Endothelial cell of umbilical vein (primary cell): ENCODE results near the gene MPC2. TPM values are rescaled to one million over a fixed set of nuclear protein-coding genes. Genes with fewer than 3 reads are reported as not detected.

Source experiments
- BruUV-seq: library from RNA; stranded (reverse); fragments of 400-500 nt; replicated peaks from 2 replicates; lab custom pipeline; 2021; lab: Mats Ljungman, UMichigan
- CTCF ChIA-PET: fragments of 300-600, 350-600 bp; sonication (Branson Sonifier 250); formaldehyde crosslinking; loops from one replicate; lab custom pipeline; 2021; ENCODE audit warnings: antibody characterized with exemption, inconsistent platforms; lab: Charles Lee
- POLR2A ChIA-PET: fragments of 300-600, 350-600 bp; sonication (Branson Sonifier 250); formaldehyde crosslinking; loops from one replicate; lab custom pipeline; 2021; ENCODE audit warnings: antibody characterized with exemption, inconsistent platforms; lab: Charles Lee
- DNase-seq: peaks from one replicate; pipeline ENCODE4 v3.0.0-alpha.2; 2011; ENCODE audit warnings: low read depth, low spot score
- FAIRE-seq: peaks from 2 replicates; lab custom pipeline; 2011; peaks lifted over from hg19 to GRCh38; lab: Jason Lieb, UNC
- H2AFZ ChIP-seq: 2 replicates; pipeline ENCODE4 v1.6.0; 2012; ENCODE audit warnings: low read depth, low read length, control low read depth, inconsistent platforms
- H3K27ac ChIP-seq: 2 replicates; pipeline ENCODE4 v1.5.1; 2011; ENCODE audit warnings: low read depth, mild to moderate bottlenecking, control low read depth, low read length, moderate library complexity; ENCODE audit not compliant: insufficient read depth
- H3K27me3 ChIP-seq, 2 experiments: 2 replicates each; pipeline versions ENCODE4 v1.6.0 to v1.6.1; 2011; ENCODE audit warnings: low read length in 2 of 2, mixed read lengths in 1 of 2; ENCODE audit not compliant: control insufficient read depth in 2 of 2, insufficient read depth in 2 of 2
- H3K36me3 ChIP-seq, 2 experiments: 2 replicates in 1 of 2; 3 replicates in 1 of 2; pipeline ENCODE4 v1.5.1; 2011; ENCODE audit warnings: low read length in 2 of 2, mild to moderate bottlenecking in 1 of 2, moderate library complexity in 1 of 2; ENCODE audit not compliant: control insufficient read depth in 2 of 2, insufficient read depth in 2 of 2; ENCODE audit errors: extremely low read depth in 1 of 2
- H3K4me1 ChIP-seq: 3 replicates; pipeline ENCODE4 v1.5.1; 2011; ENCODE audit warnings: mild to moderate bottlenecking, low read length; ENCODE audit not compliant: control insufficient read depth, insufficient read depth; ENCODE audit errors: extremely low read depth
- H3K4me2 ChIP-seq: 2 replicates; pipeline ENCODE4 v1.6.1; 2011; ENCODE audit warnings: low read length, control low read depth, mixed read lengths; ENCODE audit not compliant: insufficient read depth
- H3K4me3 ChIP-seq, 3 experiments: fragments of 200-600 bp in 1 of 3; sonication (generic), shearing (Covaris generic) in 1 of 3; replicated peaks in 1 of 3; 2 replicates each; pipeline ENCODE4 v1.5.1; 2011 to 2016; ENCODE audit warnings: control low read depth in 3 of 3, low read length in 3 of 3, mild to moderate bottlenecking in 2 of 3, inconsistent platforms in 1 of 3, low read depth in 1 of 3, moderate library complexity in 1 of 3; ENCODE audit not compliant: insufficient read depth in 1 of 3
- H3K79me2 ChIP-seq: 2 replicates; pipeline ENCODE4 v1.6.0; 2012; ENCODE audit warnings: low read length, inconsistent platforms; ENCODE audit not compliant: control insufficient read depth, insufficient read depth
- H3K9ac ChIP-seq: replicated peaks from 2 replicates; pipeline ENCODE3; 2011; ENCODE audit warnings: low read length, control low read depth; ENCODE audit not compliant: insufficient read depth; ENCODE audit errors: extremely low read depth
- H3K9me1 ChIP-seq: replicated peaks from 3 replicates; pipeline ENCODE4 v1.6.0; 2011; ENCODE audit warnings: mild to moderate bottlenecking, low read length; ENCODE audit not compliant: control insufficient read depth, insufficient read depth; ENCODE audit errors: extremely low read depth
- H3K9me3 ChIP-seq: replicated peaks from 2 replicates; pipeline ENCODE4 v1.5.1; 2012; ENCODE audit warnings: low read length, inconsistent platforms; ENCODE audit not compliant: control insufficient read depth, insufficient read depth
- H4K20me1 ChIP-seq: replicated peaks from 2 replicates; pipeline ENCODE3; 2011; ENCODE audit warnings: mild to moderate bottlenecking, low read length; ENCODE audit not compliant: control insufficient read depth, insufficient read depth; ENCODE audit errors: extremely low read depth
- CTCF ChIP-seq, 2 donors: IDR thresholded peaks; 1 replicate in 1 of 2; 2 replicates in 1 of 2; pipeline ENCODE4 v1.5.1; 2011; ENCODE audit warnings: low read length in 2 of 2, mild to moderate bottlenecking in 2 of 2, moderate library complexity in 2 of 2, control low read depth in 1 of 2, inconsistent platforms in 1 of 2, low read depth in 1 of 2; ENCODE audit not compliant: insufficient read depth in 1 of 2; ENCODE audit errors: extremely low read depth in 1 of 2
- EZH2 ChIP-seq: IDR thresholded peaks from 2 replicates; pipeline ENCODE4 v1.6.1; 2012; ENCODE audit warnings: borderline replicate concordance, low read depth, mild to moderate bottlenecking, moderate library complexity, low read length, inconsistent platforms; ENCODE audit not compliant: severe bottlenecking
- JUN ChIP-seq: IDR thresholded peaks from 2 replicates; pipeline ENCODE4 v1.6.1; 2011; ENCODE audit warnings: borderline replicate concordance, low read depth; ENCODE audit not compliant: insufficient read length, insufficient read depth
- MAX ChIP-seq: IDR thresholded peaks from 2 replicates; pipeline ENCODE4 v1.6.1; 2011; ENCODE audit not compliant: insufficient read depth, insufficient read length
- MYC ChIP-seq: IDR thresholded peaks from one replicate; pipeline ENCODE4 v1.6.1; 2011; ENCODE audit warnings: mild to moderate bottlenecking, low read depth, low read length
- POLR2A ChIP-seq: IDR thresholded peaks from 2 replicates; pipeline ENCODE4 v1.6.1; 2012; ENCODE audit warnings: low read depth, mild to moderate bottlenecking, control low read depth, low read length
- POLR2AphosphoS5 ChIP-seq: IDR thresholded peaks from 2 replicates; pipeline ENCODE4 v1.6.1; 2012; ENCODE audit warnings: low read depth, mild to moderate bottlenecking, control low read depth, low read length, moderate library complexity; ENCODE audit not compliant: insufficient read depth
- dilution Hi-C: fragments of 300-500 bp; cut with MboI; formaldehyde crosslinking; loops from one replicate; pipeline ENCODE4 v1.15.0; 2019; ENCODE audit warnings: low sequenced_read_pairs; ENCODE audit not compliant: extremely low pct_ligation_motif_present
- intact Hi-C: fragments of 100-400 bp; cut with micrococcal nuclease; formaldehyde crosslinking; loops from one replicate; pipeline ENCODE4 v1.10.0; 2022
- polyA plus RNA-seq, 4 experiments: library from polyadenylated mRNA; depleted of rRNA in 3 of 4; stranded (reverse) in 3 of 4; unstranded in 1 of 4; fragments of >200 nt; gene quantifications; 2 replicates each; pipeline versions ENCODE4 v1.2.1 to v1.2.3, GENCODE V29; 2011 to 2012; ENCODE audit warnings: missing spikeins in 1 of 4
- total RNA-seq: library from RNA; stranded (reverse); gene quantifications from 2 replicates; pipeline ENCODE4 v1.2.3, GENCODE V29; 2021

MPC2 gene
- total and polyA plus RNA-seq, 2 donors (not counting 3 experiments of a cell fraction or from before 2014, with no cell fraction given): 14.9 to 35.8 TPM

- Histone ChIP-seq H3K36me3 (no peaks in the 10 kb centered on the region), H3K4me1 (peaks cover 18% of the 10 kb centered on the region), H3K4me3 (peak overlapping the region; percentile 87 to 95 (median 93)), H2AFZ (peak overlapping the region; percentile 49), H4K20me1 (no peaks in the 10 kb centered on the region), H3K9me3 (no peaks in the 10 kb centered on the region), H3K79me2 (peaks cover 57% of the 10 kb centered on the region), H3K9me1 (no peaks in the 10 kb centered on the region), H3K4me2 (peak overlapping the region; percentile 97), H3K27me3 (no peaks in the 10 kb centered on the region), H3K27ac (peak overlapping the region; percentile 93), H3K9ac (peak overlapping the region; percentile 95)
- intact Hi-C loops (loop anchor here (1.0 to 5.0 kb wide), 2 partner anchors 27 to 135 kb away; no protein-coding TSS in a partner anchor), dilution Hi-C loops (no loop called here)
- no peak for TF ChIP-seq POLR2A
- TF ChIP-seq JUN: no peak
- TF ChIP-seq EZH2: no peak
- no peak for TF ChIP-seq MAX
- no peak for TF ChIP-seq MYC
- DNase-seq (no peak), FAIRE-seq (no peak)
- no TSS peak for BruUV-seq
- ChIA-PET CTCF (interaction anchor here (1.0 to 1.8 kb wide), 3 partner anchors 43 to 148 kb away, joined by 3 to 9 read pairs (median 4); no protein-coding TSS in a partner anchor), POLR2A (no interaction called here)
These were observed 788 bp upstream of the MPC2 start for GRCh38 chr1:167937709-167938010.

GRCh38 chr1:167936068-167936929 lies 573 bp downstream of the MPC2 start, which contains the start of gene DCAF6:
Gene DCAF6, plus strand, starts transcription at chr1:167936683. Its CDS starts 229 bp downstream, at chr1:167936912.
- H2AFZ ChIP-seq: peak within 1 kb of the TSS; percentile 85
- TF ChIP-seq POLR2AphosphoS5: peak; percentile 77
- TF ChIP-seq POLR2A: peak; percentile 89
- TF ChIP-seq CTCF (IDR thresholded peaks at IDR 0.05; ENCODE audit: extremely low read depth in 1 of 2, insufficient read depth in 1 of 2, low read depth in 1 of 2, low read length in 2 of 2): no peak
- FAIRE-seq (peak; percentile 96), DNase-seq (peak; percentile 99)
- H3K4me2 ChIP-seq: peak within 1 kb of the TSS; percentile 97
- peak within 1 kb of the TSS; percentile 93 for H3K27ac ChIP-seq
- dilution Hi-C loops: no loop called here
- H4K20me1 ChIP-seq: no peaks in the 10 kb centered on the region
- peaks cover 18% of the 10 kb centered on the region for H3K4me1 ChIP-seq
- H3K9me3 ChIP-seq: no peaks in the 10 kb centered on the region
- H3K79me2 ChIP-seq: peaks cover 47% of the 10 kb centered on the region
- peak within 1 kb of the TSS; percentile 95 for H3K9ac ChIP-seq
- H3K27me3 ChIP-seq: no peaks in the 10 kb centered on the region
- H3K9me1 ChIP-seq: no peaks in the 10 kb centered on the region
- ChIA-PET CTCF (interaction anchor here (0.9 to 3.7 kb wide), 10 partner anchors 25 to 248 kb away, joined by 3 to 49 read pairs (median 4); no protein-coding TSS in a partner anchor), POLR2A (interaction anchor here (0.7 to 1.5 kb wide), 3 partner anchors 8 to 146 kb away, joined by 3 to 7 read pairs (median 4); no protein-coding TSS in a partner anchor)
- no TSS peak for BruUV-seq
- no peaks in the 10 kb centered on the region for H3K36me3 ChIP-seq
- intact Hi-C loops: loop anchor here (1.0 to 5.0 kb wide), 8 partner anchors 9 to 325 kb away; partner anchors contain the start of gene MPZL1
- peak within 1 kb of the TSS; percentile 87 to 95 (median 93) for H3K4me3 ChIP-seq
